Stomach (tissue), 9 donors: ENCODE measurements around the gene SOD2. TPM values are rescaled to one million over a fixed set of nuclear protein-coding genes. Genes with fewer than 3 reads are reported as not detected.

Experiments used
- DNase-seq, 2 donors: peaks; one replicate each; pipeline versions ENCODE4 v3.0.0 to v3.0.0-alpha.2; 2013 to 2019
- H3K27ac ChIP-seq, 5 donors: fragments of 200-600 bp in 4 of 5; sonication (generic) in 4 of 5; one replicate each; pipeline ENCODE4 v1.5.1; 2013 to 2019; ENCODE audit warnings: mild to moderate bottlenecking in 1 of 5, moderate library complexity in 1 of 5
- H3K27me3 ChIP-seq, 3 donors: fragments of 200-600 bp; sonication (generic); one replicate each; pipeline ENCODE4 v1.5.1; 2017 to 2019; ENCODE audit warnings: mixed run types in 1 of 3
- H3K36me3 ChIP-seq, 4 donors: fragments of 200-600 bp; sonication (generic); 1 replicate in 3 of 4; 2 replicates in 1 of 4; pipeline ENCODE4 v1.5.1; 2016 to 2019
- H3K4me1 ChIP-seq, 4 donors: fragments of 200-600 bp; sonication (generic); one replicate each; pipeline ENCODE4 v1.5.1; 2016 to 2019
- H3K4me3 ChIP-seq, 4 donors: fragments of 200-600 bp; sonication (generic) in 3 of 4; one replicate each; pipeline ENCODE4 v1.5.1; 2016 to 2019; ENCODE audit warnings: mild to moderate bottlenecking in 1 of 4
- H3K9me3 ChIP-seq, 4 donors: fragments of 200-600 bp; sonication (generic); one replicate each; pipeline ENCODE4 v1.5.1; 2016 to 2019
- CTCF ChIP-seq, 7 experiments: fragments of 450-650 bp in 4 of 7; fragments of 200-600 bp in 3 of 7; sonication (generic) in 3 of 7; IDR thresholded peaks; one replicate each; pipeline ENCODE4 v1.5.1; 2016 to 2019; ENCODE audit warnings: antibody characterized with exemption in 7 of 7, control low read depth in 2 of 7, mild to moderate bottlenecking in 1 of 7
- EP300 ChIP-seq: sonication (generic); formaldehyde crosslinking; IDR thresholded peaks from one replicate; pipeline ENCODE4 v1.6.1; 2017; ENCODE audit warnings: antibody characterized with exemption
- POLR2A ChIP-seq, 4 donors: fragments of 450-650 bp; IDR thresholded peaks; one replicate each; pipeline ENCODE4 v1.6.1; 2016; ENCODE audit warnings: antibody characterized with exemption in 4 of 4, control low read depth in 2 of 4, mild to moderate bottlenecking in 1 of 4, moderate library complexity in 1 of 4
- POLR2AphosphoS5 ChIP-seq, 3 donors: sonication (generic); formaldehyde crosslinking; IDR thresholded peaks; one replicate each; pipeline ENCODE4 v1.6.1; 2016; ENCODE audit warnings: antibody characterized with exemption in 3 of 3
- WGBS, 5 donors: extraction: QIAGEN DNeasy Blood & Tissue Kit in 3 of 5; methylation state at CpG; one replicate each; pipeline versions ENCODE4 v1.1.5 to v1.1.7; 2013 to 2018; 5-methylcytosine and 5-hydroxymethylcytosine counted together
- intact Hi-C: fragments of 100-400 bp; cut with DNase I; formaldehyde crosslinking; loops from one replicate; pipeline ENCODE4 v1.15.1; 2023; ENCODE audit warnings: low total_unique reads
- polyA plus RNA-seq, 3 donors: library from polyadenylated mRNA; stranded (reverse); fragments of 200-250 nt; gene quantifications; one replicate each; pipeline ENCODE4 v1.2.3, GENCODE V29; 2013
- total RNA-seq, 5 donors: library from RNA; depleted of rRNA; stranded (reverse); fragments of >200 nt; gene quantifications; one replicate each; pipeline versions ENCODE4 v1.1.0 to v1.2.3, GENCODE V29; 2014 to 2016
- donor health status: healthy with polysubstance abuse.
- donor health status: Bipolar disorder and iron deficiency.
- donor health status: healthy.

SOD2 gene
- total and polyA plus RNA-seq, 8 donors, result 27.2 to 404 (median 183) TPM

GRCh38 chr6:159719287-159719686 lies 26.2 kb upstream of the SOD2 start:
- intact Hi-C loops, result no loop called here
- no peaks in the 10 kb centered on the region for H3K9me3 ChIP-seq

GRCh38 chr6:159718634-159719033 lies 25.6 kb upstream of the SOD2 start:
- Histone ChIP-seq H3K36me3 (peaks cover 0 to 6% (median 0%) of the 10 kb centered on the region in 4 donors), H3K27me3 (no peaks in the 10 kb centered on the region), H3K9me3 (no peaks in the 10 kb centered on the region), H3K27ac (peak overlapping the region in 1 of 5 donors; percentile 5), H3K4me3 (no peak overlapping the region), H3K4me1 (peaks cover 8 to 52% (median 30%) of the 10 kb centered on the region in 4 donors)
- WGBS, 5 donors, result 44 to 71% (median 67%) methylated on average over 3 of the region's 3 CpGs
- intact Hi-C loops, result no loop called here
- no peak for TF ChIP-seq EP300
- TF ChIP-seq POLR2AphosphoS5 (IDR thresholded peaks at IDR 0.05), result no peak
- TF ChIP-seq CTCF (IDR thresholded peaks at IDR 0.05), result no peak
- no peak for TF ChIP-seq POLR2A (IDR thresholded peaks at IDR 0.05)
- DNase-seq, result no peak

More at GRCh38 chr6:159719287-159719686, 26.2 kb upstream of the SOD2 start:
- 95 to 98% (median 97%) methylated on average over 7 of the region's 7 CpGs for WGBS, 5 donors
- Histone ChIP-seq H3K4me3 (no peak overlapping the region), H3K27me3 (no peaks in the 10 kb centered on the region), H3K27ac (no peak overlapping the region), H3K36me3 (peaks cover 0 to 6% (median 0%) of the 10 kb centered on the region in 4 donors), H3K4me1 (peaks cover 8 to 51% (median 30%) of the 10 kb centered on the region in 4 donors)
- DNase-seq, result no peak
- TF ChIP-seq POLR2A (IDR thresholded peaks at IDR 0.05), result no peak
- TF ChIP-seq POLR2AphosphoS5 (IDR thresholded peaks at IDR 0.05), result no peak
- no peak for TF ChIP-seq EP300
- TF ChIP-seq CTCF (IDR thresholded peaks at IDR 0.05), result no peak

- H3K36me3 ChIP-seq, result no peaks in the 10 kb centered on the region
- peaks cover 8 to 61% (median 30%) of the 10 kb centered on the region in 4 donors for H3K4me1 ChIP-seq
- WGBS, 5 donors, result 45 to 73% (median 55%) methylated on average over 5 of the region's 5 CpGs
- no peaks in the 10 kb centered on the region for H3K9me3 ChIP-seq
- intact Hi-C loops, result no loop called here
- H3K4me3 ChIP-seq, result peak overlapping the region in 1 of 4 donors; percentile 10
- DNase-seq, result peak in 1 of 2 donors; percentile 39
- peak; percentile 72 for TF ChIP-seq EP300
- peak; percentile 71 to 95 (median 94) for TF ChIP-seq POLR2AphosphoS5 (IDR thresholded peaks at IDR 0.05)
- no peak for TF ChIP-seq POLR2A (IDR thresholded peaks at IDR 0.05)
- no peak for TF ChIP-seq CTCF (IDR thresholded peaks at IDR 0.05)
- peak overlapping the region in 4 of 5 donors; percentile 75 to 90 (median 84) for H3K27ac ChIP-seq
- no peaks in the 10 kb centered on the region for H3K27me3 ChIP-seq
Observed at GRCh38 chr6:159716247-159717096, 23.4 kb upstream of the SOD2 start.

GRCh38 chr6:159715605-159716004 lies 22.6 kb upstream of the SOD2 start:
- Histone ChIP-seq H3K27ac (peak overlapping the region in 4 of 5 donors; percentile 75 to 90 (median 84)), H3K9me3 (no peaks in the 10 kb centered on the region), H3K4me3 (no peak overlapping the region), H3K27me3 (no peaks in the 10 kb centered on the region), H3K36me3 (no peaks in the 10 kb centered on the region), H3K4me1 (peaks cover 8 to 61% (median 30%) of the 10 kb centered on the region in 4 donors)
- 92 to 99% (median 99%) methylated on average over 3 of the region's 3 CpGs for WGBS, 5 donors
- TF ChIP-seq EP300 (no peak), POLR2AphosphoS5 (IDR thresholded peaks at IDR 0.05) (no peak), CTCF (IDR thresholded peaks at IDR 0.05) (no peak), POLR2A (IDR thresholded peaks at IDR 0.05) (no peak)
- intact Hi-C loops, result no loop called here
- DNase-seq, result no peak
